Stomach (tissue), 4 donors: Measurements from ENCODE around the gene NODAL.

Source experiments
- EP300 ChIP-seq: sonication (generic); formaldehyde crosslinking; IDR thresholded peaks from one replicate; pipeline ENCODE4 v1.6.1; 2017; ENCODE audit warnings: antibody characterized with exemption
- POLR2AphosphoS5 ChIP-seq, 3 donors: sonication (generic); formaldehyde crosslinking; IDR thresholded peaks; one replicate each; pipeline ENCODE4 v1.6.1; 2016; ENCODE audit warnings: antibody characterized with exemption in 3 of 3
- TF ChIP-seq, protein P1 (sequence below), 7 experiments: fragments of 450-650 bp in 4 of 7; fragments of 200-600 bp in 3 of 7; sonication (generic) in 3 of 7; IDR thresholded peaks; one replicate each; pipeline ENCODE4 v1.5.1; 2016 to 2019; ENCODE audit warnings: antibody characterized with exemption in 7 of 7, control low read depth in 2 of 7, mild to moderate bottlenecking in 1 of 7

DNA sequence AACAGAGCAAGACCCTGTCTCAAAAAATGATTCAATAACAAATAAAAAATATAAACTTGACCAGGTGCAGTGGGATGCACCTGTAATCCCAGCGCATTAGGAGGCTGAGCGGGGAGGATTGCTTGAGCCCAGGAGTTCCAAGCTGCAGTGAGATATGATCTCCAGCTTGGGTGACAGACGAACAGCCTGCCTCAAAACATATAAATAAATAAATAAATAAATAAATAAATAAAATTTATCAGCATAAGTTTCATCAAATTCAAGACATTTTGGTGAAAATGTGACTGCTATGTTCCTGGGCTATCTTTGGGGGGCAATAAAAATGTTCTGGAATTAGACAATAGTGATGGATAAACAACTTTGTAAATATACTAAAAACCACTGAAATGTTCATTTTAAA is 42.3 kb downstream of the NODAL start:
- no peak for TF ChIP-seq EP300
- TF ChIP-seq, protein P1, sequence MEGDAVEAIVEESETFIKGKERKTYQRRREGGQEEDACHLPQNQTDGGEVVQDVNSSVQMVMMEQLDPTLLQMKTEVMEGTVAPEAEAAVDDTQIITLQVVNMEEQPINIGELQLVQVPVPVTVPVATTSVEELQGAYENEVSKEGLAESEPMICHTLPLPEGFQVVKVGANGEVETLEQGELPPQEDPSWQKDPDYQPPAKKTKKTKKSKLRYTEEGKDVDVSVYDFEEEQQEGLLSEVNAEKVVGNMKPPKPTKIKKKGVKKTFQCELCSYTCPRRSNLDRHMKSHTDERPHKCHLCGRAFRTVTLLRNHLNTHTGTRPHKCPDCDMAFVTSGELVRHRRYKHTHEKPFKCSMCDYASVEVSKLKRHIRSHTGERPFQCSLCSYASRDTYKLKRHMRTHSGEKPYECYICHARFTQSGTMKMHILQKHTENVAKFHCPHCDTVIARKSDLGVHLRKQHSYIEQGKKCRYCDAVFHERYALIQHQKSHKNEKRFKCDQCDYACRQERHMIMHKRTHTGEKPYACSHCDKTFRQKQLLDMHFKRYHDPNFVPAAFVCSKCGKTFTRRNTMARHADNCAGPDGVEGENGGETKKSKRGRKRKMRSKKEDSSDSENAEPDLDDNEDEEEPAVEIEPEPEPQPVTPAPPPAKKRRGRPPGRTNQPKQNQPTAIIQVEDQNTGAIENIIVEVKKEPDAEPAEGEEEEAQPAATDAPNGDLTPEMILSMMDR (IDR thresholded peaks at IDR 0.05): no peak
- TF ChIP-seq POLR2AphosphoS5 (IDR thresholded peaks at IDR 0.05): no peak
